Diencephalon (tissue), 1 donor: Measurements from ENCODE around the gene SRP9. TPM values are rescaled to one million over a fixed set of nuclear protein-coding genes. Genes with fewer than 3 reads are reported as not detected.

Experiments used
- small RNA-seq: library from RNA; depleted of rRNA; stranded (forward); fragments of <200 nt; gene quantifications from one replicate; pipeline ENCODE3, GENCODE V24; 2014
- total RNA-seq: library from RNA; depleted of rRNA; stranded (reverse); fragments of >200 nt; gene quantifications from one replicate; pipeline ENCODE4 v1.2.3, GENCODE V29; 2014

Gene SRP9, protein sequence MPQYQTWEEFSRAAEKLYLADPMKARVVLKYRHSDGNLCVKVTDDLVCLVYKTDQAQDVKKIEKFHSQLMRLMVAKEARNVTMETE
- total RNA-seq, result 360 TPM

GRCh38 chr1:225777583-225778336 is at the start of gene SRP9:
SRP9 (plus strand) TSS chr1:225777826; CDS start chr1:225777941, 115 bp downstream.

DNA sequence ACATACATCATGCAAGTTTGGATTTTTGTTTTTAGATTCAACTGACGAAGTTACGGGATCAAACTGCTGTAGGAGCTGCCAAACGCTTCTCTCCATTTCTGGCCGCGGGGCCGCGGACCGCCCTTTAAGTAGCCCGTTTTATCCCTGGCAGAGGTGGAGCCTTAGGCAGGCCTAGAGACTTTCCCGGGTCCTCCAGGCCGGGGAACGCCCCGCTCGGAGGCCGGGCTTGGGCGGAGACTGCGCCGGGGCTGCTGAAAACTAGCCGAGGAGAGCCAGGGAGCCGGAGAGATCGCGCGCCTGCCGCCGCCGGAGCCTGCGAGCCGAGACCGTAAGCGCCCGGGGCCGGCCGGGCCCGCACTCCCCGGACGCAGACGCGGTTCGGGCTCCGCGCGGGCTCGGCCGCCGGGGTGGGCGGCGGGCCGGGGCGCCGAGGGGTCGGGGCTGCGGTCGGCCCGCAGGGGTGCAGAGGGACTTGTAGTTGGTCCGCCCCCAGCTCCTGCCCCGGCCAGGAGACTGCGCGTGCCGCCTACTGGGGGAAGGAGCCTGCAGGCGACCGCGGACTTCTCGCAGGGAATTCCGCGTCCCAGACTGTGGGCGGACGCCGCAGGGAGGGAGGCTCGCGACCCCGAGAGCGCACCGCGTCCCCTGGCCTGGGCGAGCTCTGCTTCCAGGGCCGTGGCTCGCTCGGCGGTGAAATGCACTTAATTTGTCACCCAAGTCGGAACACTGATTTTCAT is 32.4 kb downstream of the SRP9 start, which contains the start of gene EPHX1:
TSS of gene EPHX1 (plus strand) at position 283 of the 737 bp plus-strand sequence. CDS start 18,606 bp downstream, outside the sequence.

Small RNA genes lying within 50 kb of the gene (small RNA-seq; reads per million reads assigned to genes)
- gene RNU6-1304P, result not detected

Other genes with a start within 250 kb of the SRP9 start
- 85.6 TPM for gene ENAH, start 124.7 kb upstream of the SRP9 start, total RNA-seq
- 24.0 TPM for gene EPHX1, start 32.3 kb downstream of the SRP9 start, total RNA-seq
- gene TMEM63A, start 104.6 kb downstream of the SRP9 start, total RNA-seq, result 4.4 TPM
- 0.69 TPM for gene LEFTY1, start 111.3 kb downstream of the SRP9 start, total RNA-seq
- gene PYCR2, start 146.4 kb downstream of the SRP9 start, total RNA-seq, result 24.0 TPM
- 0.23 TPM for gene LEFTY2, start 163.4 kb downstream of the SRP9 start, total RNA-seq
- gene SDE2, start 221.5 kb downstream of the SRP9 start, total RNA-seq, result 44.5 TPM